IMR-90 (cell line): ENCODE measurements around the gene MCF2L. TPM values are rescaled to one million over a fixed set of nuclear protein-coding genes. Genes with fewer than 3 reads are reported as not detected.

Experiments
- ATAC-seq: fragments of 200-7000 bp; cut with Tn5 transposase; 2 replicates; pipeline ENCODE4 v1.9.1; 2020; ENCODE audit warnings: low read depth, mild to moderate bottlenecking, moderate library complexity
- BruUV-seq: library from RNA; stranded (reverse); fragments of 400-500 nt; replicated peaks from 2 replicates; lab custom pipeline; 2021; lab: Mats Ljungman, UMichigan
- CTCF ChIA-PET: fragments of 300-600 bp; formaldehyde crosslinking; extraction: SDS; loops from one replicate; lab custom pipeline; 2021; ENCODE audit warnings: antibody characterized with exemption; lab: Yijun Ruan, JAX
- POLR2A ChIA-PET: fragments of 300-600 bp; sonication (Branson Sonifier 250); formaldehyde crosslinking; loops from one replicate; lab custom pipeline; 2022; ENCODE audit warnings: antibody characterized with exemption; ENCODE audit not compliant: unreplicated experiment; lab: Charles Lee
- DNase-seq: peaks from one replicate; pipeline ENCODE4 v3.0.0; 2013
- H2AFZ ChIP-seq: replicated peaks from 2 replicates; pipeline ENCODE3; 2013; ENCODE audit warnings: low read length, mild to moderate bottlenecking; ENCODE audit not compliant: poor library complexity
- H2AK5ac ChIP-seq: 2 replicates; pipeline ENCODE4 v1.6.1; 2013; ENCODE audit warnings: low read depth, low read length, inconsistent platforms
- H2AK9ac ChIP-seq: replicated peaks from 2 replicates; pipeline ENCODE3; 2013; ENCODE audit warnings: mild to moderate bottlenecking, low read depth, low read length, moderate library complexity; ENCODE audit not compliant: poor library complexity
- H2BK120ac ChIP-seq: 2 replicates; pipeline ENCODE4 v1.6.1; 2013; ENCODE audit warnings: low read depth, low read length, inconsistent platforms
- H2BK15ac ChIP-seq: 3 replicates; pipeline ENCODE4 v1.6.1; 2013; ENCODE audit warnings: low read depth, low read length, inconsistent platforms
- H2BK20ac ChIP-seq: 2 replicates; pipeline ENCODE4 v1.6.1; 2013; ENCODE audit warnings: low read depth, mild to moderate bottlenecking, inconsistent platforms, low read length, moderate library complexity
- H2BK5ac ChIP-seq: 2 replicates; pipeline ENCODE4 v1.6.1; 2013; ENCODE audit warnings: mild to moderate bottlenecking, low read depth, low read length, inconsistent platforms; ENCODE audit not compliant: poor library complexity, severe bottlenecking
- H3K14ac ChIP-seq: replicated peaks from 2 replicates; pipeline ENCODE4 v1.6.1; 2013; ENCODE audit warnings: low read depth, low read length, inconsistent platforms
- H3K18ac ChIP-seq: 2 replicates; pipeline ENCODE4 v1.6.1; 2013; ENCODE audit warnings: low read depth, low read length, control low read depth
- H3K23ac ChIP-seq: 2 replicates; pipeline ENCODE4 v1.6.1; 2013; ENCODE audit warnings: low read depth, low read length, inconsistent platforms
- H3K27ac ChIP-seq: 2 replicates; pipeline ENCODE4 v1.5.1; 2013; ENCODE audit warnings: mild to moderate bottlenecking, control low read depth, low read length; ENCODE audit not compliant: insufficient read depth
- H3K27me3 ChIP-seq: 2 replicates; pipeline ENCODE4 v1.6.1; 2013; ENCODE audit warnings: low read length; ENCODE audit not compliant: control insufficient read depth, insufficient read depth
- H3K36me3 ChIP-seq: 2 replicates; pipeline ENCODE4 v1.6.1; 2013; ENCODE audit warnings: low read length, mixed read lengths; ENCODE audit not compliant: control insufficient read depth, insufficient read depth
- H3K4ac ChIP-seq: 2 replicates; pipeline ENCODE4 v1.6.1; 2013; ENCODE audit warnings: low read depth, low read length, inconsistent platforms
- H3K4me1 ChIP-seq: 2 replicates; pipeline ENCODE4 v1.6.1; 2013; ENCODE audit warnings: low read length, mixed read lengths; ENCODE audit not compliant: control insufficient read depth, insufficient read depth
- H3K4me2 ChIP-seq: 2 replicates; pipeline ENCODE4 v1.6.1; 2013; ENCODE audit warnings: low read depth, mild to moderate bottlenecking, control low read depth, low read length, moderate library complexity
- H3K4me3 ChIP-seq: 2 replicates; pipeline ENCODE4 v1.5.1; 2013; ENCODE audit warnings: low read depth, mild to moderate bottlenecking, control low read depth, low read length, moderate library complexity; ENCODE audit not compliant: insufficient read depth
- H3K56ac ChIP-seq: 2 replicates; pipeline ENCODE4 v1.6.1; 2013; ENCODE audit warnings: low read length, inconsistent platforms; ENCODE audit not compliant: insufficient read depth; ENCODE audit errors: extremely low read depth
- H3K79me1 ChIP-seq, 2 experiments: 2 replicates each; pipeline ENCODE4 v1.6.1; 2013; ENCODE audit warnings: low read length in 2 of 2, inconsistent platforms in 1 of 2, low read depth in 1 of 2
- H3K9ac ChIP-seq: 2 replicates; pipeline ENCODE4 v1.6.1; 2013; ENCODE audit warnings: low read depth, low read length, control low read depth
- H3K9me1 ChIP-seq: 2 replicates; pipeline ENCODE4 v1.6.1; 2013; ENCODE audit warnings: low read length, inconsistent platforms; ENCODE audit not compliant: insufficient read depth
- H3K9me3 ChIP-seq: 2 replicates; pipeline ENCODE4 v1.6.1; 2013; ENCODE audit warnings: low read length; ENCODE audit not compliant: control insufficient read depth, insufficient read depth
- H4K20me1 ChIP-seq: 2 replicates; pipeline ENCODE4 v1.6.1; 2013; ENCODE audit warnings: low read length, inconsistent platforms; ENCODE audit not compliant: insufficient read depth
- H4K5ac ChIP-seq: 2 replicates; pipeline ENCODE4 v1.6.1; 2013; ENCODE audit warnings: mild to moderate bottlenecking, low read depth, low read length, control low read depth
- H4K8ac ChIP-seq, 2 experiments: 2 replicates each; pipeline ENCODE4 v1.6.1; 2013; ENCODE audit warnings: low read depth in 2 of 2, low read length in 2 of 2, control low read depth in 1 of 2, inconsistent platforms in 1 of 2
- H4K91ac ChIP-seq: 2 replicates; pipeline ENCODE4 v1.6.1; 2013; ENCODE audit warnings: low read depth, low read length, inconsistent platforms; ENCODE audit not compliant: insufficient read depth
- BHLHE40 ChIP-seq: fragments of 150-350 bp; IDR thresholded peaks from 2 replicates; pipeline ENCODE4 v1.6.1; 2016; ENCODE audit warnings: mild to moderate bottlenecking, low read depth, low read length
- FOS ChIP-seq: fragments of 150-350 bp; IDR thresholded peaks from 2 replicates; pipeline ENCODE4 v1.6.1; 2016; ENCODE audit warnings: low read depth, low read length
- MAZ ChIP-seq: IDR thresholded peaks from 2 replicates; pipeline ENCODE4 v1.6.1; 2012; ENCODE audit warnings: low read depth, mild to moderate bottlenecking, low read length, improper control_type of control experiment, moderate library complexity, borderline replicate concordance
- NFE2L2 ChIP-seq: fragments of 150-350 bp; IDR thresholded peaks from 2 replicates; pipeline ENCODE4 v1.6.1; 2016; ENCODE audit warnings: low read depth, mild to moderate bottlenecking, low read length
- POLR2A ChIP-seq: IDR thresholded peaks from 2 replicates; pipeline ENCODE4 v1.6.1; 2012; ENCODE audit warnings: mild to moderate bottlenecking, low read depth, low read length
- RAD21 ChIP-seq: IDR thresholded peaks from 2 replicates; pipeline ENCODE4 v1.6.1; 2012; ENCODE audit warnings: low read length, improper control_type of control experiment
- RCOR1 ChIP-seq: IDR thresholded peaks from 2 replicates; pipeline ENCODE4 v1.6.1; 2012; ENCODE audit warnings: mild to moderate bottlenecking, low read length, improper control_type of control experiment; ENCODE audit not compliant: insufficient replicate concordance
- RFX5 ChIP-seq: IDR thresholded peaks from 2 replicates; pipeline ENCODE4 v1.8.0; 2012; ENCODE audit warnings: low read depth, mild to moderate bottlenecking, low read length, moderate library complexity
- SMC3 ChIP-seq: fragments of 150-350 bp; IDR thresholded peaks from 2 replicates; pipeline ENCODE4 v1.6.1; 2016; ENCODE audit warnings: low read depth, mild to moderate bottlenecking, antibody characterized with exemption, low read length, moderate library complexity
- WGBS, 2 experiments: methylation state at CpG; one replicate each; pipeline versions ENCODE4 v1.1.5 to v1.1.7; 2013; ENCODE audit warnings: missing lambda C conversion rate in 2 of 2; ENCODE audit not compliant: insufficient read length in 1 of 2; ENCODE audit errors: extremely low coverage in 2 of 2; 5-methylcytosine and 5-hydroxymethylcytosine counted together
- dilution Hi-C: fragments of 300-500 bp; cut with HindIII; formaldehyde crosslinking; loops from one replicate; pipeline ENCODE4 v1.14.3; 2018; ENCODE audit warnings: low sequenced_read_pairs; ENCODE audit not compliant: unreplicated experiment
- in situ Hi-C: fragments of 300-500 bp; cut with MboI; formaldehyde crosslinking; loops from 3 replicates; pipeline ENCODE4 v1.14.3; 2019; ENCODE audit warnings: low sequenced_read_pairs, inconsistent platforms, mixed read lengths
- intact Hi-C: fragments of 100-400 bp; cut with micrococcal nuclease; formaldehyde crosslinking; loops from 2 replicates; pipeline ENCODE4 v1.10.0; 2022
- polyA plus RNA-seq, 3 experiments: library from polyadenylated mRNA; depleted of rRNA; stranded (reverse); fragments of >200 nt; gene quantifications; 2 replicates each; pipeline ENCODE4 v1.2.3, GENCODE V29; 2012; ENCODE audit warnings: low replicate concordance in 1 of 3
- total RNA-seq: library from RNA; depleted of rRNA; stranded (reverse); fragments of >200 nt; gene quantifications from 2 replicates; pipeline ENCODE4 v1.2.3, GENCODE V29; 2012

Gene MCF2L
- total and polyA plus RNA-seq, 2 of the 4 experiments (the other 2 are of a cell fraction), result 0.18 TPM; not detected in 1

DNA sequence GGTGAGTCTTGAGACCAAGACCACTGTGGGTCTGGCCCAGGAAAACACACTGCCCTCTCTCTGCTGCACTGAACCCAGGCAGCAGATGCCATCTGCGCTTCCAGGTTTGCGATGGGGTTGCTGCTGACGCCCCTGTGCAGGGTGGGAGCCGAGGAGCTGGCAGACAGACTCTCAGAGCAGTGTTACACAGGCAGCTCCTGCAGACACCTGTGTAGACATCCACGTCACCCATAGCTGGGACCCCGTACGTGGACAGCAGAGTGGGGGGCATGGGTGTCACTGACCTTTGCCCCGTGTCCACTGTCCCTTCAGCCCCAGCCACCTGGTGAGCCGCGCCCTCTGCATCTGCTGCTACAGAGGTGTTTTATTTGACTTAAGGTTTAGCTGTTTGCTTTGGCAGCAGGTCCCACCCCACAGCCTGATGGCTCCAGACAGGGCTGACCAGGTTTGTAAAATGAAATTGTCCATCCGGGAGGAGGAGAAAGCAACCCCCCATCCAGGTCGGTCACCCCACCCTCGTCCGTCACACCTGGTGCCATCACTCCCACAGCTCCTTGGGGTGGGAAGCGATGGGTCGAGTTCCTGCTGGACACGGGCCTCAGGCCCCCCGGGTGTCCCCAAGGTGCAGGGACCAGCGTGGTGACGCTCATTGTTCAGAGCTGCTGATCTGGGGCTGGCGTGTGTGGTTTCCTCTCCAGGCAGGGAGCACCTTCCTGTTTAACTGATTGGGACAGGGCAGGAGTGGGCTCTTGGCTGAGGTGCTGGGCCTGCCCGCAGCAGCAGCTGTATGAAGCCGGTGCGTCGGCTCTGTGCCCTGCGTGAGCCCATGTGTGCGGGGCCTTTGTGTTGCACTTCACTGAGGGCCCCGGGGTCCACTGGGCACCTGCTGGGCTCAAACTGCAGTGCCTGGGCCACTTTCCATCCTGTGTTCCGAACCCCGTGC is 28.4 kb downstream of the MCF2L start:
- Histone ChIP-seq H3K14ac (no peak overlapping the region), H3K9ac (no peak overlapping the region), H3K4me1 (no peaks in the 10 kb centered on the region; the same call in 1 of the 2 replicates), H2BK5ac (no peak overlapping the region), H3K18ac (no peak overlapping the region), H3K23ac (no peak overlapping the region), H4K8ac (no peak overlapping the region), H3K79me1 (no peaks in the 10 kb centered on the region), H2AK5ac (no peak overlapping the region), H4K20me1 (no peaks in the 10 kb centered on the region; the same call in 1 of the 2 replicates), H3K36me3 (no peaks in the 10 kb centered on the region), H3K4me3 (no peak overlapping the region), H2BK15ac (no peak overlapping the region), H2BK120ac (no peak overlapping the region), H3K4ac (no peak overlapping the region), H2AFZ (no peak overlapping the region), H3K27me3 (peaks cover 82% of the 10 kb centered on the region), H3K9me1 (no peaks in the 10 kb centered on the region), H3K27ac (no peak overlapping the region), H3K9me3 (no peaks in the 10 kb centered on the region), H3K4me2 (no peak overlapping the region), H4K91ac (no peak overlapping the region), H2AK9ac (no peak overlapping the region), H3K56ac (no peak overlapping the region), H2BK20ac (no peak overlapping the region), H4K5ac (no peak overlapping the region)
- in situ Hi-C loops (no loop called here), intact Hi-C loops (no loop called here), dilution Hi-C loops (no loop called here)
- ChIA-PET CTCF (no interaction called here), POLR2A (no interaction called here)
- no peak for TF ChIP-seq BHLHE40
- no peak for TF ChIP-seq RCOR1
- no peak for TF ChIP-seq MAZ
- TF ChIP-seq SMC3, result no peak
- TF ChIP-seq RAD21, result no peak
- no peak for TF ChIP-seq FOS
- no peak for TF ChIP-seq POLR2A
- TF ChIP-seq NFE2L2, result no peak
- no peak for TF ChIP-seq RFX5
- no peak for DNase-seq
- ATAC-seq, result no peak
- no TSS peak for BruUV-seq
- WGBS, 2 experiments, result 72% methylated on average over 16 of the region's 30 CpGs; no CpG with 5 or more reads in 1 of the 2 experiments
